Panc1 (cell line): Measurements from ENCODE around the gene DYNLRB1. TPM values are rescaled to one million over a fixed set of nuclear protein-coding genes. Genes with fewer than 3 reads are reported as not detected.

ENCODE experiments used
- ATAC-seq: fragments of 200-7000 bp; cut with Tn5 transposase; 2 replicates; pipeline ENCODE4 v1.9.1; 2020; ENCODE audit warnings: mild to moderate bottlenecking, moderate library complexity
- BruUV-seq: library from RNA; stranded (reverse); fragments of 400-500 nt; replicated peaks from 2 replicates; lab custom pipeline; 2021; lab: Mats Ljungman, UMichigan
- CTCF ChIA-PET: fragments of 300-600 bp; sonication (Branson Sonifier 250); formaldehyde crosslinking; loops from one replicate; lab custom pipeline; 2022; ENCODE audit warnings: antibody characterized with exemption; lab: Charles Lee
- POLR2A ChIA-PET: fragments of 300-600 bp; sonication (Branson Sonifier 250); formaldehyde crosslinking; loops from one replicate; lab custom pipeline; 2022; ENCODE audit warnings: antibody characterized with exemption; lab: Charles Lee
- DNase-seq: peaks from one replicate; pipeline ENCODE4 v3.0.0-alpha.2; 2010; ENCODE audit warnings: low read depth, low spot score
- H3K27ac ChIP-seq: 2 replicates; pipeline ENCODE4 v1.5.1; 2011; ENCODE audit warnings: mild to moderate bottlenecking, low read length, inconsistent platforms
- H3K27me3 ChIP-seq: fragments of 200-500 bp; sonication (Bioruptor generic); 2 replicates; pipeline ENCODE4 v1.6.0; 2014; ENCODE audit warnings: low read length, inconsistent platforms; ENCODE audit not compliant: control insufficient read depth, insufficient read depth
- H3K36me3 ChIP-seq: fragments of 200-500 bp; sonication (Bioruptor generic); 2 replicates; pipeline ENCODE4 v1.5.1; 2014; ENCODE audit warnings: inconsistent platforms, mild to moderate bottlenecking, low read length, moderate library complexity; ENCODE audit not compliant: control insufficient read depth, insufficient read depth
- H3K4me1 ChIP-seq: 2 replicates; pipeline ENCODE4 v1.5.1; 2011; ENCODE audit warnings: inconsistent platforms, mild to moderate bottlenecking, low read length, moderate library complexity; ENCODE audit not compliant: control insufficient read depth, insufficient read depth
- H3K4me3 ChIP-seq, 2 experiments: 2 replicates each; pipeline ENCODE4 v1.5.1; 2011 to 2012; ENCODE audit warnings: low read depth in 2 of 2, low read length in 2 of 2, mild to moderate bottlenecking in 2 of 2, inconsistent platforms in 1 of 2, moderate library complexity in 1 of 2
- H3K9me3 ChIP-seq: fragments of 200-500 bp; sonication (Bioruptor generic); 2 replicates; pipeline ENCODE4 v1.5.1; 2014; ENCODE audit warnings: low read depth, mild to moderate bottlenecking, inconsistent platforms, low read length, moderate library complexity; ENCODE audit not compliant: control insufficient read depth, insufficient read depth
- CTCF ChIP-seq: fragments of 450-650 bp; IDR thresholded peaks from 2 replicates; pipeline ENCODE4 v1.5.1; 2017; ENCODE audit warnings: mild to moderate bottlenecking
- POLR2AphosphoS5 ChIP-seq: IDR thresholded peaks from 2 replicates; pipeline ENCODE4 v1.6.1; 2012; ENCODE audit warnings: mild to moderate bottlenecking, low read depth, low read length, moderate library complexity
- REST ChIP-seq, 2 experiments: IDR thresholded peaks; 2 replicates each; pipeline ENCODE4 v1.6.1; 2011 to 2012; ENCODE audit warnings: low read depth in 2 of 2, control low read depth in 1 of 2, low read length in 1 of 2, mild to moderate bottlenecking in 1 of 2, moderate library complexity in 1 of 2; ENCODE audit not compliant: insufficient read depth in 1 of 2
- SIN3A ChIP-seq: IDR thresholded peaks from 2 replicates; pipeline ENCODE4 v1.6.1; 2012; ENCODE audit warnings: low read depth, mild to moderate bottlenecking, low read length, moderate library complexity, borderline replicate concordance; ENCODE audit not compliant: insufficient read depth
- TCF7L2 ChIP-seq: IDR thresholded peaks from 2 replicates; pipeline ENCODE4 v1.6.1; 2011; ENCODE audit warnings: mild to moderate bottlenecking, low read depth, low read length, inconsistent platforms
- in situ Hi-C: cut with HindIII; loops from 2 replicates; pipeline ENCODE4 v1.10.0; 2016; ENCODE audit warnings: low sequenced_read_pairs, low pct_unique_long_range_greater_than_20kb
- intact Hi-C: fragments of 100-400 bp; cut with micrococcal nuclease; formaldehyde crosslinking; loops from one replicate; pipeline ENCODE4 v1.10.0; 2022; ENCODE audit not compliant: unreplicated experiment
- total RNA-seq: library from RNA; stranded (reverse); gene quantifications from one replicate; pipeline ENCODE4 v1.2.1, GENCODE V29; 2021; ENCODE audit not compliant: unreplicated experiment

The DYNLRB1 gene
- total RNA-seq, 1 experiment from 2014 or later: 155 TPM

DNA sequence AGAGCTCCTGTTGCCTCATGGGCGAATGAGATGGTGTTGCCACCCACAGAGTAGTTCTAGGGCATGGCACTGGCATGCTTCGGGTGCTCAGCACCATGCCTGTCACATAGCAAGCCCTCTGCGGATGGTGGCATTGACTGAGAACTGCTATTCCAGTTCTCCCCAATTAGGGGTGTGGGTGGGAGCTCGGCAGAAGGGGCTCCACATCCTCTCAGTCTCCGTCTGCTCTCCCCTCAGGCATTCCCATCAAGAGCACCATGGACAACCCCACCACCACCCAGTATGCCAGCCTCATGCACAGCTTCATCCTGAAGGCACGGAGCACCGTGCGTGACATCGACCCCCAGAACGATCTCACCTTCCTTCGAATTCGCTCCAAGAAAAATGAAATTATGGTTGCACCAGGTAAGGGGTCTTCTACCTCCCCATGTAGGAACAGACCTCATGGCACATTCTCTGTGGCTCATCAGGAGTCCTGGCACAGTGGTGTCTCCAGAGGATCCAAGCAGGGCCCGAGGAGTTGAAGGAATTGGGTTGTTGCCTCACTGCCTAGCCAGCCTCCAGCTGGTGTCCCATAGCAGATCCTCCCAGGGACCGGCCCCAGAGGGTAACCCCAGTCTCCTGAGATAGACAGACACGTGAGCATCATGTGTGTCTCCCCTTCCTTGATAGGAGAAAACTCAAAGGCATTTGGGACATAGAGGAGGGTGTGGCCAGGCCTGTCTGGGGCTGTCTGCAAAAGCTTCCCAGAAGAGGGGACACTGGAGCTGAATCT lies 18.4 kb downstream of the DYNLRB1 start:
- Histone ChIP-seq H3K4me3 (no peak overlapping the region), H3K36me3 (peaks cover 4% of the 10 kb centered on the region; the same call in 1 of the 2 replicates), H3K27ac (no peak overlapping the region), H3K4me1 (no peaks in the 10 kb centered on the region), H3K9me3 (no peaks in the 10 kb centered on the region), H3K27me3 (no peaks in the 10 kb centered on the region)
- BruUV-seq: no TSS peak
- no peak for DNase-seq
- intact Hi-C loops: no loop called here
- no peak for TF ChIP-seq REST (IDR thresholded peaks at IDR 0.05; ENCODE audit: insufficient read depth in 1 of 2, low read depth in 2 of 2, low read length in 1 of 2)
- TF ChIP-seq SIN3A: no peak
- no peak for TF ChIP-seq POLR2AphosphoS5
- no peak for TF ChIP-seq TCF7L2
- no peak for TF ChIP-seq CTCF
- no peak for ATAC-seq
- ChIA-PET CTCF (interaction anchor here (0.5 kb wide), 1 partner anchor 150 kb away, joined by 3 read pairs; no protein-coding TSS in a partner anchor), POLR2A (no interaction called here)
- in situ Hi-C loops: no loop called here

- H3K4me1 ChIP-seq: no peaks in the 10 kb centered on the region
- in situ Hi-C loops (no loop called here), intact Hi-C loops (no loop called here)
- TF ChIP-seq SIN3A (no peak), REST (IDR thresholded peaks at IDR 0.05; ENCODE audit: insufficient read depth in 1 of 2, low read depth in 2 of 2, low read length in 1 of 2) (no peak), CTCF (no peak), POLR2AphosphoS5 (no peak), TCF7L2 (no peak)
- H3K36me3 ChIP-seq: peaks cover 4% of the 10 kb centered on the region; the same call in 1 of the 2 replicates
- no peak overlapping the region for H3K4me3 ChIP-seq
- CTCF ChIA-PET: interaction anchor here (0.5 kb wide), 1 partner anchor 151 kb away, joined by 3 read pairs; no protein-coding TSS in a partner anchor
- H3K9me3 ChIP-seq: no peaks in the 10 kb centered on the region
- POLR2A ChIA-PET: no interaction called here
- ATAC-seq (no peak), DNase-seq (no peak)
- no TSS peak for BruUV-seq
- H3K27me3 ChIP-seq: no peaks in the 10 kb centered on the region
- H3K27ac ChIP-seq: no peak overlapping the region
These were observed 19.1 kb downstream of the DYNLRB1 start for GRCh38 chr20:34535301-34535840.
